Kidney capillary endothelial cell (primary cell): ENCODE results near the gene USP53.
A peak's percentile ranks its signal among the peaks of the same experiment; 100 is the strongest.
"Not testable (repeated sequence)": the region's sequence is repeated elsewhere in the genome, so short reads cannot be mapped to it uniquely, and the experiment has no call there.

ENCODE experiments used
- DNase-seq: peaks from one replicate; pipeline ENCODE4 v3.0.0-alpha.2; 2018; ENCODE audit warnings: low spot score

The USP53 gene

GRCh38 chr4:119212234-119212963 lies at the start of gene USP53:
Gene USP53 (plus strand): TSS chr4:119212713. CDS start chr4:119239760, 27,047 bp downstream.
- peak; percentile 96 for DNase-seq

GRCh38 chr4:119165767-119166166 lies 46.7 kb upstream of the USP53 start:
- no peak for DNase-seq

- no peak for DNase-seq
These were observed 42.3 kb upstream of the USP53 start for GRCh38 chr4:119170195-119170594.

- DNase-seq: no peak
These were observed 40.3 kb upstream of the USP53 start for GRCh38 chr4:119172223-119172622.

GRCh38 chr4:119173729-119174361 lies 38.7 kb upstream of the USP53 start:
- DNase-seq: not testable (repeated sequence)

GRCh38 chr4:119179011-119179410 lies 33.5 kb upstream of the USP53 start:
- DNase-seq: no peak

- no peak for DNase-seq
These were observed 28.4 kb upstream of the USP53 start for GRCh38 chr4:119184128-119184527.

- no peak for DNase-seq
These were observed 22.9 kb upstream of the USP53 start for GRCh38 chr4:119189638-119190037.

GRCh38 chr4:119190354-119190753 lies 22.2 kb upstream of the USP53 start:
- DNase-seq: no peak

GRCh38 chr4:119191505-119191904 lies 21.0 kb upstream of the USP53 start:
- no peak for DNase-seq

- no peak for DNase-seq
These were observed 14.7 kb upstream of the USP53 start for GRCh38 chr4:119197772-119198212.

GRCh38 chr4:119204916-119205315 lies 7.6 kb upstream of the USP53 start:
- peak; percentile 30 for DNase-seq

GRCh38 chr4:119205690-119206089 lies 6.8 kb upstream of the USP53 start:
- DNase-seq: no peak

- DNase-seq: no peak
These were observed 6.3 kb upstream of the USP53 start for GRCh38 chr4:119206178-119206577.

- DNase-seq: no peak
These were observed 5.5 kb upstream of the USP53 start for GRCh38 chr4:119207051-119207450.

GRCh38 chr4:119209077-119209476 lies 3.4 kb upstream of the USP53 start:
- peak; percentile 98 for DNase-seq

- DNase-seq: no peak
These were observed 2.9 kb upstream of the USP53 start for GRCh38 chr4:119209586-119209985.

- no peak for DNase-seq
These were observed 1.7 kb upstream of the USP53 start for GRCh38 chr4:119210775-119211174.

GRCh38 chr4:119211867-119212233 lies 663 bp upstream of the USP53 start:
- DNase-seq: no peak

GRCh38 chr4:119212964-119213606 lies 572 bp downstream of the USP53 start:
- DNase-seq: peak; percentile 95

GRCh38 chr4:119218093-119218492 lies 5.6 kb downstream of the USP53 start:
- DNase-seq: no peak

GRCh38 chr4:119221412-119221811 lies 8.9 kb downstream of the USP53 start:
- DNase-seq: no peak

- no peak for DNase-seq
These were observed 15.2 kb downstream of the USP53 start for GRCh38 chr4:119227690-119228089.
